OCI-LY1 (cell line): ENCODE data around the gene RUNX1.

Source experiments
- H2AFZ ChIP-seq: fragments of 200-600 bp; sonication (generic), shearing (Covaris generic); 2 replicates; pipeline ENCODE4 v1.6.0; 2014; ENCODE audit warnings: antibody characterized with exemption, mild to moderate bottlenecking, low read length
- H3F3A ChIP-seq: fragments of 200-600 bp; sonication (generic), shearing (Covaris generic); 2 replicates; pipeline ENCODE4 v1.6.0; 2014; ENCODE audit warnings: mild to moderate bottlenecking, antibody characterized with exemption, low read length, moderate library complexity; ENCODE audit not compliant: insufficient read depth
- H3K27ac ChIP-seq: fragments of 200-600 bp; sonication (generic); 2 replicates; pipeline ENCODE4 v1.5.1; 2014; ENCODE audit warnings: low read length, mixed run types, mild to moderate bottlenecking, low read depth; ENCODE audit not compliant: poor library complexity, severe bottlenecking
- H3K27me3 ChIP-seq: fragments of 200-600 bp; sonication (generic); 2 replicates; pipeline ENCODE4 v1.6.0; 2014; ENCODE audit warnings: antibody characterized with exemption, mild to moderate bottlenecking, low read length, moderate library complexity; ENCODE audit not compliant: insufficient read depth
- H3K36me3 ChIP-seq: fragments of 200-600 bp; sonication (generic); 2 replicates; pipeline ENCODE4 v1.6.1; 2014; ENCODE audit warnings: mild to moderate bottlenecking, antibody characterized with exemption, low read length, moderate library complexity, mixed read lengths; ENCODE audit not compliant: insufficient read depth
- H3K4me1 ChIP-seq: fragments of 200-600 bp; sonication (generic); 2 replicates; pipeline ENCODE4 v1.5.1; 2014; ENCODE audit warnings: mild to moderate bottlenecking, low read length, moderate library complexity; ENCODE audit not compliant: insufficient read depth, severe bottlenecking
- H3K4me2 ChIP-seq: fragments of 200-600 bp; sonication (generic), shearing (Covaris generic); 2 replicates; pipeline ENCODE4 v1.6.1; 2014; ENCODE audit warnings: low read length
- H3K4me3 ChIP-seq: fragments of 200-600 bp; sonication (generic); 2 replicates; pipeline ENCODE4 v1.5.1; 2014; ENCODE audit warnings: low read length, low read depth, mild to moderate bottlenecking, mixed read lengths; ENCODE audit not compliant: poor library complexity, severe bottlenecking
- H3K79me2 ChIP-seq: fragments of 200-600 bp; shearing (Covaris generic); 2 replicates; pipeline ENCODE4 v1.6.1; 2016; ENCODE audit warnings: mixed run types, low read length, mixed read lengths; ENCODE audit not compliant: insufficient read depth
- H3K9ac ChIP-seq: fragments of 200-600 bp; sonication (generic), shearing (Covaris generic); 2 replicates; pipeline ENCODE4 v1.6.1; 2014; ENCODE audit warnings: mild to moderate bottlenecking, low read length, mixed read lengths
- H3K9me2 ChIP-seq: fragments of 200-600 bp; sonication (generic), shearing (Covaris generic); 2 replicates; pipeline ENCODE4 v1.6.1; 2014; ENCODE audit warnings: low read depth, mild to moderate bottlenecking, low read length, mixed read lengths
- H3K9me3 ChIP-seq: fragments of 200-600 bp; shearing (Covaris generic); 2 replicates; pipeline ENCODE4 v1.6.1; 2014; ENCODE audit warnings: low read length, mixed read lengths
- H4K20me1 ChIP-seq: fragments of 200-600 bp; sonication (generic), shearing (Covaris generic); 2 replicates; pipeline ENCODE4 v1.6.0; 2016; ENCODE audit warnings: mild to moderate bottlenecking, low read length; ENCODE audit not compliant: insufficient read depth
- CTCF ChIP-seq: fragments of 200-600 bp; sonication (generic), shearing (Covaris generic); IDR thresholded peaks from 2 replicates; pipeline ENCODE4 v1.5.1; 2017; ENCODE audit warnings: mild to moderate bottlenecking, antibody characterized with exemption, low read length, moderate library complexity, mixed read lengths
- EZH2 ChIP-seq: fragments of 200-600 bp; sonication (generic), shearing (Covaris generic); IDR thresholded peaks from 2 replicates; pipeline ENCODE4 v1.8.0; 2017; ENCODE audit warnings: borderline replicate concordance, mixed run types, mild to moderate bottlenecking, antibody characterized with exemption, low read length, moderate library complexity, mixed read lengths

The RUNX1 gene

DNA sequence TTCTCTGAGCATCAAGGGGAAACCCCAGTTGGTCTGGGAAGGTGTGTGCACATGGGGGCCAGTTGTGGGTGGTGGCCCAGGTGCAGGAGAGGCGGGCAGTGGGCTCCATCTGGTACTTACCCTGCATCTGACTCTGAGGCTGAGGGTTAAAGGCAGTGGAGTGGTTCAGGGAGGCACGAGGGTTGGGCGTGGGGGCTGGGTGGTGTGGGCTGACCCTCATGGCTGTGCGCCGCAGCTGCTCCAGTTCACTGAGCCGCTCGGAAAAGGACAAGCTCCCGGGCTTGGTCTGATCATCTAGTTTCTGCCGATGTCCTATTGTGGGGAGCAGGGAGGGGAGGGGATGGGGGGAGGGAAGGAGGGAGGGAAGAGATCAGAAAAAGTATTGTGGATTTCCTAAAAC, 214.8 kb downstream of the RUNX1 start:
- Histone ChIP-seq H3K4me3 (no peak overlapping the region), H4K20me1 (no peaks in the 10 kb centered on the region), H3K9me3 (no peaks in the 10 kb centered on the region), H3K27me3 (no peaks in the 10 kb centered on the region), H3K9ac (no peak overlapping the region), H3K36me3 (peaks cover 84% of the 10 kb centered on the region), H3K79me2 (no peaks in the 10 kb centered on the region), H3K4me1 (no peaks in the 10 kb centered on the region), H3F3A (no peaks in the 10 kb centered on the region), H3K9me2 (no peaks in the 10 kb centered on the region), H2AFZ (no peak overlapping the region), H3K27ac (no peak overlapping the region), H3K4me2 (no peak overlapping the region)
- TF ChIP-seq EZH2 (no peak), CTCF (no peak)

DNA sequence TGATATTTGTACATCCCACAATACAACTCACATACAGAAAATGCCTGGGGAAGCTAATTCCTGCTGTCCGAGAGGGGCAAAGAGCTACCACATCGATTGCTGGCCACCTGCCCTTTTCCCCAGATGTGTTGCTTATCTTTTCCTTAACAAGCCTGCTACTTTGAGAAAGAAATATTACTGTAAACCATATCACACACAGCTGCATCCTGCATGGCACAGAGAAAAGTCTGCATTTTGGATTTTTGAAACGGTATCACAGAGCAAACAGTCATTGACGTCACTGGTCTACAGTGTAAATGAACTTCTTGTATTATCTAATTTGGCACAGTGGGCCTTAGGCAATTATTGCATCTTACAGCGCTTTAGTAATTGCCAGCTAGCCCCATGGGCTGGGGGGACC, 215.6 kb downstream of the RUNX1 start:
- no peak overlapping the region for H3K4me2 ChIP-seq
- no peak overlapping the region for H3K27ac ChIP-seq
- H3K9ac ChIP-seq = no peak overlapping the region
- no peak overlapping the region for H2AFZ ChIP-seq
- no peaks in the 10 kb centered on the region for H3F3A ChIP-seq
- no peaks in the 10 kb centered on the region for H3K9me3 ChIP-seq
- TF ChIP-seq EZH2 (no peak), CTCF (no peak)
- no peaks in the 10 kb centered on the region for H3K4me1 ChIP-seq
- H3K9me2 ChIP-seq = no peaks in the 10 kb centered on the region
- no peaks in the 10 kb centered on the region for H3K27me3 ChIP-seq
- H4K20me1 ChIP-seq = no peaks in the 10 kb centered on the region
- H3K4me3 ChIP-seq = no peak overlapping the region
- H3K36me3 ChIP-seq = peaks cover 88% of the 10 kb centered on the region
- H3K79me2 ChIP-seq = no peaks in the 10 kb centered on the region

DNA sequence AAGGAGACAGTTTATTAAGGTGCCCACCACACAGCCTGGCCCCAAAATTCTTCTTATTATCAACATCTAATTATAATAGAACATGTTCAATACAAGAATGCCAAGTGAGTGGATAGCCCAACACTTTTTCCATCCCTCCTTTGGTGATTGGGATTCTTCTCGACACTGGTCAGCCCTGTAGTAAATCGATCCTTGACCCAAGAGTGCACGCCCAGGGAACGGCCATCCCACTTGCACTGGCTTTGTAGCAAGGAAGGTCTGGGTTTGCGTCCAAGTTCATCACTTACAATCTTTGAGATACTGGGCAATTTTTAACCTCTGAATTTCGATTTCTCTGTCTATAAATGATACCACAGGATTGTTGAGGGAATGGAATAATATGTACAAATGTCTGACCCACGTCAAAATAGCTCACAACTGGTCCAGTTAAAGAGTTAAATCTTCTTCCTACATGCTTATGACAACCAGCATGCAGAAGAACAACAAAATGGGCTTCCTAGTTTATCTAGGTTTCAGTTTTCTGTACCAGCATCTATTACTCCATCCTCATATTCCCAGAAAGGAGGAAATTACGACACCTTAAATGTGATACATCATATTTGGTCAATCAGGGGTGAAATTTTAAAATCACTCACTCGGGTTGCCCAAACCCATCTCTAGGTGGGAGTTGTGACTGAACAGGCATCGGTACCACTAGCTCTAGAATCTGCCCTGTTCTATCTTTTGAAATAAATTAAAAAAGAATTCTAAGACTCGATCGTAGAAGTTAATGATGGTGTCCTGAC, 218.5 kb downstream of the RUNX1 start:
- H3K79me2 ChIP-seq = no peaks in the 10 kb centered on the region
- H3K36me3 ChIP-seq = peaks cover 98% of the 10 kb centered on the region
- H3K4me2 ChIP-seq = no peak overlapping the region
- no peaks in the 10 kb centered on the region for H3K4me1 ChIP-seq
- H2AFZ ChIP-seq = no peak overlapping the region
- H3F3A ChIP-seq = no peaks in the 10 kb centered on the region
- no peaks in the 10 kb centered on the region for H3K9me2 ChIP-seq
- TF ChIP-seq EZH2 = no peak
- TF ChIP-seq CTCF = no peak
- H3K27me3 ChIP-seq = no peaks in the 10 kb centered on the region
- no peak overlapping the region for H3K9ac ChIP-seq
- H3K27ac ChIP-seq = no peak overlapping the region
- H3K4me3 ChIP-seq = no peak overlapping the region
- H3K9me3 ChIP-seq = no peaks in the 10 kb centered on the region
- no peaks in the 10 kb centered on the region for H4K20me1 ChIP-seq
